Measurements from ENCODE around the gene ENDOG. TPM values are rescaled to one million over a fixed set of nuclear protein-coding genes. Genes with fewer than 3 reads are reported as not detected.

ENDOG gene
- total and polyA plus RNA-seq, 2 experiments from 2014 or later = 15.1 to 23.5 TPM

DNA sequence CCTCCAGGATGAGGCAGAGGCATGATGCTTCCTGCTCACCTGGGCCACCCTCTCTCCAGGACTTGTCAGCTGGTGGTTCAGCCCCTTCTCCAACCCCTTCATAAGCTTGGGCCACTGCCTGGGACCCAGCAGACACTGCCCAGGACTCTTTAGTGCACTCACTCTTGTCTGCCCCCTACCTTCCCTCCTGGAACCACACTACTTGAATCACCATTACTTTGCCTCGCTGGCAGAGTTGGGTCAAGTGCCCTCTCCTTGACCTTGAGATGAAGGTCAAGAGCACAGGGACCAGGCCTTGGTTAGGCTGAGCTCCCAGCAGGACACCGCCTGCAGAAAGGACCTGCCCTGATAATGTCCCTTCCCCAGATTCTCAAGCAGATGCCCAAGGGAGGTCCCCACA lies 8.5 kb upstream of the ENDOG start (continued):
- TF ChIP-seq, protein P1, sequence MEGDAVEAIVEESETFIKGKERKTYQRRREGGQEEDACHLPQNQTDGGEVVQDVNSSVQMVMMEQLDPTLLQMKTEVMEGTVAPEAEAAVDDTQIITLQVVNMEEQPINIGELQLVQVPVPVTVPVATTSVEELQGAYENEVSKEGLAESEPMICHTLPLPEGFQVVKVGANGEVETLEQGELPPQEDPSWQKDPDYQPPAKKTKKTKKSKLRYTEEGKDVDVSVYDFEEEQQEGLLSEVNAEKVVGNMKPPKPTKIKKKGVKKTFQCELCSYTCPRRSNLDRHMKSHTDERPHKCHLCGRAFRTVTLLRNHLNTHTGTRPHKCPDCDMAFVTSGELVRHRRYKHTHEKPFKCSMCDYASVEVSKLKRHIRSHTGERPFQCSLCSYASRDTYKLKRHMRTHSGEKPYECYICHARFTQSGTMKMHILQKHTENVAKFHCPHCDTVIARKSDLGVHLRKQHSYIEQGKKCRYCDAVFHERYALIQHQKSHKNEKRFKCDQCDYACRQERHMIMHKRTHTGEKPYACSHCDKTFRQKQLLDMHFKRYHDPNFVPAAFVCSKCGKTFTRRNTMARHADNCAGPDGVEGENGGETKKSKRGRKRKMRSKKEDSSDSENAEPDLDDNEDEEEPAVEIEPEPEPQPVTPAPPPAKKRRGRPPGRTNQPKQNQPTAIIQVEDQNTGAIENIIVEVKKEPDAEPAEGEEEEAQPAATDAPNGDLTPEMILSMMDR (conservative IDR thresholded peaks at IDR 0.05; ENCODE audit: low read depth in 2 of 2) = peak; percentile 27 to 42; a peak in 3 of 4 replicates

DNA sequence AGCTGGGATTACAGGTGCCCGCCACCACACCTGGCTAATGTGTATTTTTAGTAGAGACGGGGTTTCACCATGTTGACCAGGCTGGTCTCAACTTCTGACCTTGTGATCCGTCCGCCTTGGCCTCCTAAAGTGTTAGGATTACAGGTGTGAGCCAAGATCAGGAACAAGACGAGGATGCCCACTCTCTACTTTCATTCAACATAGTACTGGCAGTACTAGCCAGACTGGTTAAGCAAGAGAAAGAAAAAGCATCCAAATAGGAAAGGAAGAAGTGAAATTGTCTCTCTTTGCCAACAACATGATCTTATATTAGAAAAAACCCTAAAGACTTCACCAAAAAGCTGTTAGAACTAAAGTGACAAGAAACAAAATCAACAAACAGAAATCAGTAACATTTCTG lies 7.4 kb upstream of the ENDOG start:
- no peak overlapping the region for H3K4me3 Mint-ChIP-seq
- peaks cover 10% of the 10 kb centered on the region for H3K27me3 Mint-ChIP-seq (ENCODE audit: insufficient read depth, low read depth, poor library complexity)
- H3K4me2 ChIP-seq = no peak overlapping the region
- peaks cover 11% of the 10 kb centered on the region for H3K36me3 Mint-ChIP-seq (ENCODE audit: low read depth)
- no peaks in the 10 kb centered on the region for H3K27me3 ChIP-seq (ENCODE audit: insufficient read depth)
- DNase-seq (ENCODE audit: low spot score) = no peak
- H3K4me3 ChIP-seq = no peak overlapping the region
- no peaks in the 10 kb centered on the region for H3K4me1 ChIP-seq (ENCODE audit: insufficient read depth)
- no peak overlapping the region for H3K27ac Mint-ChIP-seq
- H3K79me2 ChIP-seq (replicated peaks; ENCODE audit: insufficient read depth) = no peaks in the 10 kb centered on the region
- no peaks in the 10 kb centered on the region for H3K9me3 Mint-ChIP-seq
- no peaks in the 10 kb centered on the region for H3K9me2 ChIP-seq (ENCODE audit: insufficient read depth)
- 0 out of 2 replicates have a peak, but pooled peaks cover 3% of the 10 kb centered on the region for H4K20me1 ChIP-seq (replicated peaks; ENCODE audit: insufficient read depth)
- H3K27ac ChIP-seq (ENCODE audit: low read depth) = 0 out of 2 replicates have a peak overlapping the region, but pooled peaks have one; percentile 10
- 0 out of 2 replicates have a peak, but pooled peaks cover 4% of the 10 kb centered on the region for H3F3A ChIP-seq (replicated peaks; ENCODE audit: low read depth)
- no peaks in the 10 kb centered on the region for H3K4me1 Mint-ChIP-seq
- H3K36me3 ChIP-seq (ENCODE audit: insufficient read depth) = no peaks in the 10 kb centered on the region
- H2AFZ ChIP-seq = no peak overlapping the region
- no peak for ATAC-seq
- TF ChIP-seq JUNB (IDR thresholded peaks at IDR 0.05; ENCODE audit: unreplicated experiment) = no peak
- no peak for TF ChIP-seq EZH2 (IDR thresholded peaks at IDR 0.05; ENCODE audit: low read depth, unreplicated experiment)
- TF ChIP-seq, protein P2, sequence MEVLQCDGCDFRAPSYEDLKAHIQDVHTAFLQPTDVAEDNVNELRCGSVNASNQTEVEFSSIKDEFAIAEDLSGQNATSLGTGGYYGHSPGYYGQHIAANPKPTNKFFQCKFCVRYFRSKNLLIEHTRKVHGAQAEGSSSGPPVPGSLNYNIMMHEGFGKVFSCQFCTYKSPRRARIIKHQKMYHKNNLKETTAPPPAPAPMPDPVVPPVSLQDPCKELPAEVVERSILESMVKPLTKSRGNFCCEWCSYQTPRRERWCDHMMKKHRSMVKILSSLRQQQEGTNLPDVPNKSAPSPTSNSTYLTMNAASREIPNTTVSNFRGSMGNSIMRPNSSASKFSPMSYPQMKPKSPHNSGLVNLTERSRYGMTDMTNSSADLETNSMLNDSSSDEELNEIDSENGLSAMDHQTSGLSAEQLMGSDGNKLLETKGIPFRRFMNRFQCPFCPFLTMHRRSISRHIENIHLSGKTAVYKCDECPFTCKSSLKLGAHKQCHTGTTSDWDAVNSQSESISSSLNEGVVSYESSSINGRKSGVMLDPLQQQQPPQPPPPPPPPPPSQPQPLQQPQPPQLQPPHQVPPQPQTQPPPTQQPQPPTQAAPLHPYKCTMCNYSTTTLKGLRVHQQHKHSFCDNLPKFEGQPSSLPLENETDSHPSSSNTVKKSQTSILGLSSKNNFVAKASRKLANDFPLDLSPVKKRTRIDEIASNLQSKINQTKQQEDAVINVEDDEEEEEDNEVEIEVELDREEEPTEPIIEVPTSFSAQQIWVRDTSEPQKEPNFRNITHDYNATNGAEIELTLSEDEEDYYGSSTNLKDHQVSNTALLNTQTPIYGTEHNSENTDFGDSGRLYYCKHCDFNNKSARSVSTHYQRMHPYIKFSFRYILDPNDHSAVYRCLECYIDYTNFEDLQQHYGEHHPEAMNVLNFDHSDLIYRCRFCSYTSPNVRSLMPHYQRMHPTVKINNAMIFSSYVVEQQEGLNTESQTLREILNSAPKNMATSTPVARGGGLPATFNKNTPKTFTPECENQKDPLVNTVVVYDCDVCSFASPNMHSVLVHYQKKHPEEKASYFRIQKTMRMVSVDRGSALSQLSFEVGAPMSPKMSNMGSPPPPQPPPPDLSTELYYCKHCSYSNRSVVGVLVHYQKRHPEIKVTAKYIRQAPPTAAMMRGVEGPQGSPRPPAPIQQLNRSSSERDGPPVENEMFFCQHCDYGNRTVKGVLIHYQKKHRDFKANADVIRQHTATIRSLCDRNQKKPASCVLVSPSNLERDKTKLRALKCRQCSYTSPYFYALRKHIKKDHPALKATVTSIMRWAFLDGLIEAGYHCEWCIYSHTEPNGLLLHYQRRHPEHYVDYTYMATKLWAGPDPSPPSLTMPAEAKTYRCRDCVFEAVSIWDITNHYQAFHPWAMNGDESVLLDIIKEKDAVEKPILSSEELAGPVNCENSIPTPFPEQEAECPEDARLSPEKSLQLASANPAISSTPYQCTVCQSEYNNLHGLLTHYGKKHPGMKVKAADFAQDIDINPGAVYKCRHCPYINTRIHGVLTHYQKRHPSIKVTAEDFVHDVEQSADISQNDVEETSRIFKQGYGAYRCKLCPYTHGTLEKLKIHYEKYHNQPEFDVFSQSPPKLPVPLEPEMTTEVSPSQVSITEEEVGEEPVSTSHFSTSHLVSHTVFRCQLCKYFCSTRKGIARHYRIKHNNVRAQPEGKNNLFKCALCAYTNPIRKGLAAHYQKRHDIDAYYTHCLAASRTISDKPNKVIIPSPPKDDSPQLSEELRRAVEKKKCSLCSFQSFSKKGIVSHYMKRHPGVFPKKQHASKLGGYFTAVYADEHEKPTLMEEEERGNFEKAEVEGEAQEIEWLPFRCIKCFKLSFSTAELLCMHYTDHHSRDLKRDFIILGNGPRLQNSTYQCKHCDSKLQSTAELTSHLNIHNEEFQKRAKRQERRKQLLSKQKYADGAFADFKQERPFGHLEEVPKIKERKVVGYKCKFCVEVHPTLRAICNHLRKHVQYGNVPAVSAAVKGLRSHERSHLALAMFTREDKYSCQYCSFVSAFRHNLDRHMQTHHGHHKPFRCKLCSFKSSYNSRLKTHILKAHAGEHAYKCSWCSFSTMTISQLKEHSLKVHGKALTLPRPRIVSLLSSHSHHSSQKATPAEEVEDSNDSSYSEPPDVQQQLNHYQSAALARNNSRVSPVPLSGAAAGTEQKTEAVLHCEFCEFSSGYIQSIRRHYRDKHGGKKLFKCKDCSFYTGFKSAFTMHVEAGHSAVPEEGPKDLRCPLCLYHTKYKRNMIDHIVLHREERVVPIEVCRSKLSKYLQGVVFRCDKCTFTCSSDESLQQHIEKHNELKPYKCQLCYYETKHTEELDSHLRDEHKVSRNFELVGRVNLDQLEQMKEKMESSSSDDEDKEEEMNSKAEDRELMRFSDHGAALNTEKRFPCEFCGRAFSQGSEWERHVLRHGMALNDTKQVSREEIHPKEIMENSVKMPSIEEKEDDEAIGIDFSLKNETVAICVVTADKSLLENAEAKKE (CRISPR knock-in tag; IDR thresholded peaks at IDR 0.05) = no peak
- TF ChIP-seq, protein P3, sequence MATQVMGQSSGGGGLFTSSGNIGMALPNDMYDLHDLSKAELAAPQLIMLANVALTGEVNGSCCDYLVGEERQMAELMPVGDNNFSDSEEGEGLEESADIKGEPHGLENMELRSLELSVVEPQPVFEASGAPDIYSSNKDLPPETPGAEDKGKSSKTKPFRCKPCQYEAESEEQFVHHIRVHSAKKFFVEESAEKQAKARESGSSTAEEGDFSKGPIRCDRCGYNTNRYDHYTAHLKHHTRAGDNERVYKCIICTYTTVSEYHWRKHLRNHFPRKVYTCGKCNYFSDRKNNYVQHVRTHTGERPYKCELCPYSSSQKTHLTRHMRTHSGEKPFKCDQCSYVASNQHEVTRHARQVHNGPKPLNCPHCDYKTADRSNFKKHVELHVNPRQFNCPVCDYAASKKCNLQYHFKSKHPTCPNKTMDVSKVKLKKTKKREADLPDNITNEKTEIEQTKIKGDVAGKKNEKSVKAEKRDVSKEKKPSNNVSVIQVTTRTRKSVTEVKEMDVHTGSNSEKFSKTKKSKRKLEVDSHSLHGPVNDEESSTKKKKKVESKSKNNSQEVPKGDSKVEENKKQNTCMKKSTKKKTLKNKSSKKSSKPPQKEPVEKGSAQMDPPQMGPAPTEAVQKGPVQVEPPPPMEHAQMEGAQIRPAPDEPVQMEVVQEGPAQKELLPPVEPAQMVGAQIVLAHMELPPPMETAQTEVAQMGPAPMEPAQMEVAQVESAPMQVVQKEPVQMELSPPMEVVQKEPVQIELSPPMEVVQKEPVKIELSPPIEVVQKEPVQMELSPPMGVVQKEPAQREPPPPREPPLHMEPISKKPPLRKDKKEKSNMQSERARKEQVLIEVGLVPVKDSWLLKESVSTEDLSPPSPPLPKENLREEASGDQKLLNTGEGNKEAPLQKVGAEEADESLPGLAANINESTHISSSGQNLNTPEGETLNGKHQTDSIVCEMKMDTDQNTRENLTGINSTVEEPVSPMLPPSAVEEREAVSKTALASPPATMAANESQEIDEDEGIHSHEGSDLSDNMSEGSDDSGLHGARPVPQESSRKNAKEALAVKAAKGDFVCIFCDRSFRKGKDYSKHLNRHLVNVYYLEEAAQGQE (IDR thresholded peaks at IDR 0.05; ENCODE audit: unreplicated experiment) = no peak
- no peak for TF ChIP-seq NANOG (IDR thresholded peaks at IDR 0.05; ENCODE audit: borderline replicate concordance)
- TF ChIP-seq, protein P1 (conservative IDR thresholded peaks at IDR 0.05; ENCODE audit: low read depth in 2 of 2) = no peak
- TF ChIP-seq, protein P4, sequence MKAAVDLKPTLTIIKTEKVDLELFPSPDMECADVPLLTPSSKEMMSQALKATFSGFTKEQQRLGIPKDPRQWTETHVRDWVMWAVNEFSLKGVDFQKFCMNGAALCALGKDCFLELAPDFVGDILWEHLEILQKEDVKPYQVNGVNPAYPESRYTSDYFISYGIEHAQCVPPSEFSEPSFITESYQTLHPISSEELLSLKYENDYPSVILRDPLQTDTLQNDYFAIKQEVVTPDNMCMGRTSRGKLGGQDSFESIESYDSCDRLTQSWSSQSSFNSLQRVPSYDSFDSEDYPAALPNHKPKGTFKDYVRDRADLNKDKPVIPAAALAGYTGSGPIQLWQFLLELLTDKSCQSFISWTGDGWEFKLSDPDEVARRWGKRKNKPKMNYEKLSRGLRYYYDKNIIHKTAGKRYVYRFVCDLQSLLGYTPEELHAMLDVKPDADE (IDR thresholded peaks at IDR 0.05) = no peak
- TF ChIP-seq STAT1 (IDR thresholded peaks at IDR 0.05; ENCODE audit: unreplicated experiment) = no peak
- TF ChIP-seq EZH2phosphoT487 (IDR thresholded peaks at IDR 0.05; ENCODE audit: unreplicated experiment) = no peak
- TF ChIP-seq CREB1 (CRISPR knock-in tag; IDR thresholded peaks at IDR 0.05; ENCODE audit: low read depth) = no peak

All from GM23338 (cell line).